SJSA1 (cell line): ENCODE results near the gene IQSEC1. TPM values are rescaled to one million over a fixed set of nuclear protein-coding genes. Genes with fewer than 3 reads are reported as not detected.
A peak's percentile ranks its signal among the peaks of the same experiment; 100 is the strongest.

Experiments
- DNase-seq, 2 experiments: peaks; one replicate each; pipeline ENCODE4 v3.0.0-alpha.2; 2015 to 2020; ENCODE audit warnings: low spot score in 2 of 2, low read depth in 1 of 2
- H3K27ac ChIP-seq: fragments of 250-450 bp; sonication (Bioruptor Pico); 2 replicates; pipeline ENCODE4 v1.5.1; 2020; ENCODE audit warnings: mild to moderate bottlenecking, moderate library complexity
- H3K27me3 ChIP-seq: fragments of 250-450 bp; sonication (Bioruptor Pico); replicated peaks from 2 replicates; pipeline ENCODE4 v1.5.1; 2020; ENCODE audit warnings: mild to moderate bottlenecking, moderate library complexity
- H3K36me3 ChIP-seq: fragments of 250-450 bp; sonication (Bioruptor Pico); 2 replicates; pipeline ENCODE4 v1.5.1; 2020; ENCODE audit warnings: mild to moderate bottlenecking
- H3K4me1 ChIP-seq: fragments of 250-450 bp; sonication (Bioruptor Pico); replicated peaks from 2 replicates; pipeline ENCODE4 v1.6.1; 2021; ENCODE audit warnings: mild to moderate bottlenecking
- H3K4me3 ChIP-seq: fragments of 250-450 bp; sonication (Bioruptor Pico); 2 replicates; pipeline ENCODE4 v1.5.1; 2020; ENCODE audit warnings: mild to moderate bottlenecking
- H3K9me3 ChIP-seq: fragments of 250-450 bp; sonication (Bioruptor Pico); replicated peaks from 2 replicates; pipeline ENCODE4 v1.5.1; 2020; ENCODE audit warnings: mild to moderate bottlenecking
- total RNA-seq: library from RNA; depleted of rRNA; stranded (reverse); fragments of >200 nt; shearing (Covaris generic); gene quantifications from 2 replicates; pipeline ENCODE4 v1.2.3, GENCODE V29; 2014

The IQSEC1 gene
- total RNA-seq, 1 experiment from 2014 or later, result 6.5 TPM

- H3K9me3 ChIP-seq, result no peaks in the 10 kb centered on the region
- no peak for DNase-seq
- H3K27me3 ChIP-seq, result no peaks in the 10 kb centered on the region
- H3K4me3 ChIP-seq, result no peak overlapping the region
- no peak overlapping the region for H3K27ac ChIP-seq
- no peaks in the 10 kb centered on the region for H3K36me3 ChIP-seq
- H3K4me1 ChIP-seq, result no peaks in the 10 kb centered on the region
Observed at GRCh38 chr3:12954891-12955650, 118.2 kb downstream of the IQSEC1 start.

DNA sequence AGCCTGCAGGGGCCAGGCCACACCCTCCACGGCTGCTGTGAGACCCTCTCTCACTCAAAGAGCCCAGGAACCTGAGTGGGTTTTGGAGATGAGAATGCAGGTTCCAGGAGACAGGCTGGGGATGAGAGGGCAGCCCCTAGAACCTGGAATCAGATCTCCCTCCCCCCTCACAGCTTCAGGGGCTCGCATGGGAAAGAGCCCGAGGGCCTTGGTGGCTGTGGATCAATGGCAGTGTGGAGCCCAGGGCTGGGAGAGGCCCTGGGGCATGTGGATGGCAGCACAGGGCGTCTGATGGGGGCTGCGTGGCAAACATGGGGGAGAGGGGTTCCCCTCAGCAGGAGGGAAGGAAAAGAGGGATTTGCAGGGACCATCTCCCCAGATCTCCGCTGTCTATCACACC lies 119.0 kb downstream of the IQSEC1 start:
- no peaks in the 10 kb centered on the region for H3K36me3 ChIP-seq
- DNase-seq, result no peak
- H3K4me3 ChIP-seq, result no peak overlapping the region
- no peak overlapping the region for H3K27ac ChIP-seq
- H3K9me3 ChIP-seq, result no peaks in the 10 kb centered on the region
- peaks cover 3% of the 10 kb centered on the region for H3K4me1 ChIP-seq
- H3K27me3 ChIP-seq, result no peaks in the 10 kb centered on the region

DNA sequence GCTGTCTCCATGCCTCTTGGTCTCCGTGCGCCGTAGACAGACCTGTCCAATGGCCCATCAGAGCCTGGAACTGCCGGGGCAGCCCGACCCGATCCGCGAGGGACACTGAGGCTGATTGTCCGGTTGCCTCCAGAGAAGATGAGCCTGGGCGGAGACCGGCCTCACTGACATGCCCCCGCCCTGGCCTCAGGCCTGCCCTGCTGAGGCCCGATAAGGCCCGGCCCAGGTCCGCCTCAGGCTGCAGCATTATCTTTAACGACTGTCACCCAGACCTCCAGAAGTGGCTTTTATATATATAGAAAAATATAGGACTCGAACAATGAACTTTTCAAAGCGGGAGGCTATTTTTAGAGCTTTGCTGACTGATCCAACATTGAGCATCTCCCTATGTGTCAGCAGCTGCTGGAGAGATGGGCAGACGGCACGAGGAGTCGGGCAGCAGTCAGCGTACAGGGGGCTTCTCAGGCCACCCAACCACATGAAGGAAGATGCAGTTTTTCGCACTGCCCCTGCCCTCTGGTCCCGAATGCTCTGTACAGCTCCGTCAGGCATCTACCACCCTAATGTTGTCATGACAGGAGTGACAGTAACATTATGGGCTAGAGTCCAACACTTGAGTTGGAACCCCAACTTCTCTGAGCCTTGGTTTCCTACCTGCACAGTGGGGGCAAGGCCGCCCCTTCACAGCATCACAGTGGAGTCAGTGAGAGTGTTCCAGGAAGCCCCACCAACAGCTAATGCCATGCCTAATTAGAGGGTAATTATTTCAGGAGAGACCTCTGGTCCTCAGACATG lies 119.8 kb downstream of the IQSEC1 start:
- Histone ChIP-seq H3K4me1 (peaks cover 11% of the 10 kb centered on the region), H3K27ac (no peak overlapping the region), H3K36me3 (no peaks in the 10 kb centered on the region), H3K9me3 (no peaks in the 10 kb centered on the region), H3K27me3 (no peaks in the 10 kb centered on the region), H3K4me3 (no peak overlapping the region)
- DNase-seq, result no peak

GRCh38 chr3:12952343-12953200 lies 120.7 kb downstream of the IQSEC1 start:
- H3K27ac ChIP-seq, result no peak overlapping the region
- H3K4me1 ChIP-seq, result peaks cover 16% of the 10 kb centered on the region
- no peak overlapping the region for H3K4me3 ChIP-seq
- H3K36me3 ChIP-seq, result no peaks in the 10 kb centered on the region
- no peaks in the 10 kb centered on the region for H3K9me3 ChIP-seq
- H3K27me3 ChIP-seq, result no peaks in the 10 kb centered on the region
- DNase-seq, result no peak

DNA sequence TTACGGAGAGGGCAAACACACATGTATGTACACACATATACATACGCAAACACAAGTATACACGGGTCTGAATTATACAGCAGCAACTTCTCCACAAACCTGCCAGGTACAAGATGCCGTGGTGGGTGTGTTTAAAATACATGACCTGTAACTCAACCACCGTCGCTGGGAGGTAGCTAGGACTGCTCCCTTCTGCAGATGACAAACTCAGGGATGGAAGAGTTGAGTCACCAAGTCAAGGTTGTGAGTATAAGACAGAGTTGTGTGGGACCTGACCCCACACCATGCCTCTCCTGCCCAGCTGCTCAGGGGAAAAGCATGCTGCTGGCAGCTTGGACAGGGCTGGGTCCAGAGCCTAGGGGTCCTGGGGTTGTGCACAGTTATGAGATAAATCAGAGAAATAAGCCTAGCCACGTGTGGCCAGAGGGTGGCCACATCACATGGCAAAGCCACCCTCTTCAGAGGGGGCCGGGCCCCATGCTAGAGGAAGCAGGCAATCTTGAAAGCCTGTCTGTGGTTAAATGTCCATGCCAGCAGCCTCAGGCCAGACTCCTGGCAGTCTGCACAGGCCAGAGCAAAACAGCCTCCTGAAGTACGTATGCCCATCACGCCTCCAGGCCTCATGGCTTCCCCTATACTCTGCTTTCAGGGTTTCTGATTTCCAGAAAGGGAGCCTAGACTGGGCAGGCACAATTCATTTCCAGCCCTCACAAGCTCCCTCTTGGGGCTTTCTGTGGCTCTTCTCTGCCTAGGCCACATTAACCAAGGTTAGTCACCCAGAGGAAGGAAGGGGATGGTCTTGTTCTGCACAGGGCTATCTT lies 124.1 kb downstream of the IQSEC1 start:
- H3K36me3 ChIP-seq, result no peaks in the 10 kb centered on the region
- peak in 1 of 2 experiments; percentile 9 for DNase-seq
- no peak overlapping the region for H3K4me3 ChIP-seq
- no peak overlapping the region for H3K27ac ChIP-seq
- H3K9me3 ChIP-seq, result no peaks in the 10 kb centered on the region
- H3K4me1 ChIP-seq, result peaks cover 16% of the 10 kb centered on the region
- no peaks in the 10 kb centered on the region for H3K27me3 ChIP-seq

- Histone ChIP-seq H3K27me3 (no peaks in the 10 kb centered on the region), H3K36me3 (no peaks in the 10 kb centered on the region), H3K4me3 (no peak overlapping the region), H3K9me3 (no peaks in the 10 kb centered on the region), H3K27ac (no peak overlapping the region), H3K4me1 (peaks cover 16% of the 10 kb centered on the region)
- no peak for DNase-seq
Observed at GRCh38 chr3:12948371-12948770, 124.9 kb downstream of the IQSEC1 start.

- Histone ChIP-seq H3K27me3 (no peaks in the 10 kb centered on the region), H3K36me3 (no peaks in the 10 kb centered on the region), H3K27ac (no peak overlapping the region), H3K9me3 (no peaks in the 10 kb centered on the region), H3K4me1 (peaks cover 16% of the 10 kb centered on the region), H3K4me3 (no peak overlapping the region)
- no peak for DNase-seq
Observed at GRCh38 chr3:12947504-12948369, 125.5 kb downstream of the IQSEC1 start.

- Histone ChIP-seq H3K27me3 (no peaks in the 10 kb centered on the region), H3K36me3 (no peaks in the 10 kb centered on the region), H3K9me3 (no peaks in the 10 kb centered on the region), H3K27ac (no peak overlapping the region), H3K4me3 (no peak overlapping the region), H3K4me1 (peaks cover 16% of the 10 kb centered on the region)
- DNase-seq, result no peak
Observed at GRCh38 chr3:12946649-12947316, 126.4 kb downstream of the IQSEC1 start.

DNA sequence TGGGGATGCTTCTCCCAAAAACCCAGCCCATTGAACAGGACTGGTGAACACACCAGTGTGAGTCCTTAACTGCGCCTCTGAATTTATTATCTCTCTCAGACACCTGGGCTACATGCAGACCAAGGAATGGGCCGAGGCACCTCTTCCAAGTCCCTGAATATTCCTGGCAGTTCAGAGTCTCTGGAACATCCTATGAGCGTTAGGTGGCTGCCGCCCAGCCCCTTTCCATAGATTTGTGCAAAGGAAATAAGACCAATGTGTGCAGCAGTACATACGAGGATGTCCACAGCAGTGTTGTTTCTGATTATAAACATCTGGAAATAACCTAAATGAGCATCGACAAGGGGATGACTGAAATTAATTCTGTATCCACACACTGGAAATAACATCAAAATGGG lies 127.0 kb downstream of the IQSEC1 start:
- H3K27ac ChIP-seq, result no peak overlapping the region

DNA sequence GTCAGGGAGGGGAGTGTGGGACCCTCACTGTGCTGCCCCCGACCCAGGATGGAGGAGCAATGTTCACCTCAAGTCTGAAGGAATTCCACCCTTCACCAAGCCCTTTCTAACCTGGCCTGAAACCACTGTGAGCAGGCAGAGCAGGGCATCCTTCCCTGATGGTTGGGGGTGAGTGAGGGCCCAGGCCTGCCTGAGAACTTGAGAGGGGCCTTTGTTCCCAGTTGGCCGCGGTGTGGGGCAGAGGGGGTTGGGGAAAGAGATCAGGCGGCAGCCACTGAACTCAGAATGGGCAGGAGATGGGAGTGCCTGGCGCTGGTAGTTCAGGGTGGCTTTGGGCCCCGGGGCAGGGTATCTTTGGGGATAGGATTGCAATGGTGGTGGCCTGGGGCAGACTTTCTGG lies 128.4 kb downstream of the IQSEC1 start:
- H3K4me1 ChIP-seq, result peaks cover 16% of the 10 kb centered on the region

More for the DNA sequence above, 127.0 kb downstream of the IQSEC1 start:
- no peak for DNase-seq
- no peak overlapping the region for H3K4me3 ChIP-seq
- H3K9me3 ChIP-seq, result no peaks in the 10 kb centered on the region
- 0 out of 2 replicates have a peak, but pooled peaks cover 4% of the 10 kb centered on the region for H3K36me3 ChIP-seq
- peaks cover 16% of the 10 kb centered on the region for H3K4me1 ChIP-seq
- H3K27me3 ChIP-seq, result no peaks in the 10 kb centered on the region

GRCh38 chr3:12944413-12944812 lies 128.8 kb downstream of the IQSEC1 start:
- H3K4me1 ChIP-seq, result peaks cover 16% of the 10 kb centered on the region
- no peaks in the 10 kb centered on the region for H3K27me3 ChIP-seq
- no peak for DNase-seq
- no peak overlapping the region for H3K4me3 ChIP-seq
- no peaks in the 10 kb centered on the region for H3K9me3 ChIP-seq
- 0 out of 2 replicates have a peak, but pooled peaks cover 7% of the 10 kb centered on the region for H3K36me3 ChIP-seq
- H3K27ac ChIP-seq, result no peak overlapping the region

More for the DNA sequence above, 128.4 kb downstream of the IQSEC1 start:
- H3K9me3 ChIP-seq, result no peaks in the 10 kb centered on the region
- no peaks in the 10 kb centered on the region for H3K27me3 ChIP-seq
- DNase-seq, result no peak
- H3K4me3 ChIP-seq, result no peak overlapping the region
- 0 out of 2 replicates have a peak, but pooled peaks cover 7% of the 10 kb centered on the region for H3K36me3 ChIP-seq
- no peak overlapping the region for H3K27ac ChIP-seq
